Stimulated activated CD4-positive, alpha-beta T cell treated with anti-CD3 and anti-CD28 coated beads, Interleukin-15, amount 100 ng/mL, for 48 hours (primary cell): ENCODE data around the gene NRG4.
"Not testable (repeated sequence)": the region's sequence is repeated elsewhere in the genome, so short reads cannot be mapped to it uniquely, and the experiment has no call there.

ENCODE experiments used
- DNase-seq, 2 donors: peaks; one replicate each; pipeline ENCODE4 v3.0.0-alpha.2; 2020; ENCODE audit warnings: low read depth in 2 of 2

NRG4 gene

GRCh38 chr15:75927601-75928000 lies 84.6 kb downstream of the NRG4 start:
- no peak for DNase-seq

- no peak for DNase-seq
Measured at GRCh38 chr15:75926931-75927330, 85.3 kb downstream of the NRG4 start.

- DNase-seq, result no peak
Measured at GRCh38 chr15:75925440-75925839, 86.8 kb downstream of the NRG4 start.

GRCh38 chr15:75924576-75924975 lies 87.6 kb downstream of the NRG4 start:
- DNase-seq, result no peak

- no peak for DNase-seq
Measured at GRCh38 chr15:75923756-75924155, 88.5 kb downstream of the NRG4 start.

- DNase-seq, result no peak
Measured at GRCh38 chr15:75921732-75922703, 90.2 kb downstream of the NRG4 start.

GRCh38 chr15:75920079-75920478 lies 92.1 kb downstream of the NRG4 start:
- DNase-seq, result no peak

- no peak for DNase-seq
Measured at GRCh38 chr15:75918135-75918534, 94.1 kb downstream of the NRG4 start.

GRCh38 chr15:75916978-75917377 lies 95.2 kb downstream of the NRG4 start:
- DNase-seq, result no peak

- DNase-seq, result not testable (repeated sequence)
Measured at GRCh38 chr15:75910355-75910754, 101.9 kb downstream of the NRG4 start.

- DNase-seq, result no peak
Measured at GRCh38 chr15:75905231-75905630, 107.0 kb downstream of the NRG4 start.

GRCh38 chr15:75903331-75904239 lies 108.6 kb downstream of the NRG4 start, which contains the start of gene FBXO22:
FBXO22 (plus strand) TSS chr15:75903878; CDS start chr15:75903964, 86 bp downstream.
- peak; percentile 85 to 91 for DNase-seq

- no peak for DNase-seq
Measured at GRCh38 chr15:75902129-75902557, 110.1 kb downstream of the NRG4 start.

- no peak for DNase-seq
Measured at GRCh38 chr15:75900577-75900976, 111.6 kb downstream of the NRG4 start.

- DNase-seq, result no peak
Measured at GRCh38 chr15:75895731-75896130, 116.5 kb downstream of the NRG4 start.

GRCh38 chr15:75891895-75892294 lies 120.3 kb downstream of the NRG4 start:
- DNase-seq, result no peak
